K562 (cell line): ENCODE measurements around the gene PLXNA3. TPM values are rescaled to one million over a fixed set of nuclear protein-coding genes. Genes with fewer than 3 reads are reported as not detected.
A peak's percentile ranks its signal among the peaks of the same experiment; 100 is the strongest.

ENCODE experiments used
- CXXC5 ChIP-seq: fragments of 250-450 bp; sonication (Bioruptor Pico); IDR thresholded peaks from 2 replicates; pipeline ENCODE4 v1.8.0; 2022; ENCODE audit warnings: inconsistent platforms, mild to moderate bottlenecking, moderate library complexity
- HNRNPH1 ChIP-seq: fragments of 200-400 bp; formaldehyde crosslinking; optimal IDR thresholded peaks from 2 replicates; pipeline ENCODE3; 2017; ENCODE audit warnings: low read depth, mild to moderate bottlenecking, low read length, moderate library complexity
- NR4A1 ChIP-seq, 2 experiments: fragments of 250-450 bp in 1 of 2; fragments of 450-650 bp in 1 of 2; sonication (Bioruptor Pico) in 1 of 2; IDR thresholded peaks; 2 replicates each; pipeline versions ENCODE4 v1.4.0 to v1.6.1; 2016 to 2020; ENCODE audit warnings: mild to moderate bottlenecking in 2 of 2, missing compliant biosample characterization in 1 of 2, missing genetic modification characterization in 1 of 2, moderate library complexity in 1 of 2
- POLR2A ChIP-seq: fragments of 450-650 bp; conservative IDR thresholded peaks from 2 replicates; pipeline ENCODE4 v1.6.1; 2016
- PRMT5 ChIP-seq: sonication (generic); formaldehyde crosslinking; IDR thresholded peaks from 2 replicates; pipeline ENCODE4 v1.5.0; 2020; ENCODE audit warnings: missing genetic modification reagents
- RAD51 ChIP-seq: fragments of 450-650 bp; IDR thresholded peaks from 2 replicates; pipeline ENCODE4 v1.7.1; 2016; ENCODE audit warnings: low read depth, mild to moderate bottlenecking, borderline replicate concordance
- RBM15 ChIP-seq: fragments of 200-400 bp; formaldehyde crosslinking; IDR thresholded peaks from 2 replicates; pipeline ENCODE4 v1.6.1; 2018; ENCODE audit warnings: mild to moderate bottlenecking, low read length, moderate library complexity; ENCODE audit not compliant: insufficient read depth
- RFX5 ChIP-seq: IDR thresholded peaks from 2 replicates; pipeline ENCODE4 v1.6.1; 2011; ENCODE audit warnings: low read depth, mild to moderate bottlenecking, improper control_type of control experiment, low read length
- TRIM24 ChIP-seq, 2 experiments: fragments of 450-650 bp; IDR thresholded peaks; 2 replicates each; pipeline ENCODE4 v1.6.1; 2016
- polyA plus RNA-seq, 8 experiments: library from polyadenylated mRNA; depleted of rRNA in 4 of 8; stranded (reverse) in 5 of 8; unstranded in 3 of 8; fragments of >200 nt; fragmentation: Nextera tagmentation in 2 of 8; fragmentation: Illumina TruSeq in 1 of 8; extraction: Ambion mirVana in 2 of 8; extraction: Trizol in 1 of 8; gene quantifications; 2 replicates each; pipeline versions ENCODE4 v1.2.1 to v1.2.3, GENCODE V29; 2011 to 2014; ENCODE audit warnings: inconsistent platforms in 1 of 8, missing spikeins in 1 of 8
- total RNA-seq, 7 experiments: library from RNA; depleted of rRNA in 6 of 7; stranded (reverse); fragments of >200 nt in 6 of 7; fragmentation: Illumina TruSeq in 2 of 7; extraction: Trizol in 2 of 7; gene quantifications; 2 replicates each; pipeline versions ENCODE4 v1.2.1 to v1.2.3, GENCODE V29; 2011 to 2021; ENCODE audit warnings: low replicate concordance in 1 of 7
- TF ChIP-seq, protein P1 (sequence below): sonication (generic); formaldehyde crosslinking; IDR thresholded peaks from 2 replicates; pipeline ENCODE4 v1.8.0; 2023; ENCODE audit warnings: missing genetic modification reagents, mild to moderate bottlenecking, borderline replicate concordance
- TF ChIP-seq, protein P2 (sequence below): fragments of 250-450 bp; sonication (Bioruptor Pico); IDR thresholded peaks from 2 replicates; pipeline ENCODE4 v1.5.1; 2021; ENCODE audit warnings: mild to moderate bottlenecking
- TF ChIP-seq, protein P3 (sequence below): fragments of 250-450 bp; sonication (Bioruptor Pico); IDR thresholded peaks from 2 replicates; pipeline ENCODE4 v1.8.0; 2022; ENCODE audit warnings: moderate library complexity, mild to moderate bottlenecking, inconsistent platforms

PLXNA3 gene
- total and polyA plus RNA-seq, 9 of the 15 experiments (the other 6 are each of a cell fraction or from before 2014, with no cell fraction given) = 0.32 to 47.8 (median 7.5) TPM

DNA sequence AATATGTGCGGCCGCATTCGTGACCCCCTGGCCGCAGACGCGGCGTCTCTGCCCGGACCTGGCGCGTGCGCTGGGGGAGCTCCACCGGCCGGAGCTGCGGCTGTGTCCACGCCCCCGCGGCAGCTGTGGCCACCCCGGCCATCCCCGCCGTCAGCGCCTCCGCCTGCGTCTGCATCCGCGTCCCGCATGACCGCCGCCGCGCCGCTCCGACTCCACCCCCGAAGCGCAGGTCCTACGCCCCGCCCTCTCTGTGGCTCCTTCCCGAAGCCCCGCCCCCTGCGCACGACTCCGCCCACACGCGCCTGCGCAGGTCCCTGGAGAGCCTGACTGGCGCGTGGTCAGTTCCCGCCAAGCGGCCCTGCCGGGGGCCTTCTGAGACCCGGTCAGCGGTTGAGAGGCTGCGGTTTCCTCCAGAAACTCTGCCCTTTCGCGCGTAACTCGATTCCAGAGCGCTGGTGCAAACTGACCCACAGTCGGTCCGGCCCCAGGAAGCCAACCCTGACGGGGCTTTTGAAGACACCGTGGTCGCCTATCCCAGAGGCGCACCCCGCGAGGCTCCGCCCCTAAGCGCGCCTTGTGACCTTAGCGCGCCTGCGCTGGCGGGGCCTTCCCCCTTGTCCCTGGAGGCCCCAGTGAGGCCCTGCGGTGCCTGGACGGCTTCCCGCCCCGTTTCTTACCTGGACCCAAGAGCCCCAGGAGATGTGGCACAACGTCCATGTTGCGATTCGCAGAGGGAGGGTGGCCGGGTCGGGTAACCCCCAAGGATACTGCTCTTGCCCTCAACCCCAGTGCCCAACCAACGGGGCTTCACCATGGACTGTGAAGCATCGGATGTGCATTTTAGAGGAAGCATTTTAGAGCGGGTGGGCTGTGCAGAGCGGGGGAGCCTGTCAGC lies 20.9 kb downstream of the PLXNA3 start, which contains the start of gene LAGE3 (continued):
- TF ChIP-seq, protein P1, sequence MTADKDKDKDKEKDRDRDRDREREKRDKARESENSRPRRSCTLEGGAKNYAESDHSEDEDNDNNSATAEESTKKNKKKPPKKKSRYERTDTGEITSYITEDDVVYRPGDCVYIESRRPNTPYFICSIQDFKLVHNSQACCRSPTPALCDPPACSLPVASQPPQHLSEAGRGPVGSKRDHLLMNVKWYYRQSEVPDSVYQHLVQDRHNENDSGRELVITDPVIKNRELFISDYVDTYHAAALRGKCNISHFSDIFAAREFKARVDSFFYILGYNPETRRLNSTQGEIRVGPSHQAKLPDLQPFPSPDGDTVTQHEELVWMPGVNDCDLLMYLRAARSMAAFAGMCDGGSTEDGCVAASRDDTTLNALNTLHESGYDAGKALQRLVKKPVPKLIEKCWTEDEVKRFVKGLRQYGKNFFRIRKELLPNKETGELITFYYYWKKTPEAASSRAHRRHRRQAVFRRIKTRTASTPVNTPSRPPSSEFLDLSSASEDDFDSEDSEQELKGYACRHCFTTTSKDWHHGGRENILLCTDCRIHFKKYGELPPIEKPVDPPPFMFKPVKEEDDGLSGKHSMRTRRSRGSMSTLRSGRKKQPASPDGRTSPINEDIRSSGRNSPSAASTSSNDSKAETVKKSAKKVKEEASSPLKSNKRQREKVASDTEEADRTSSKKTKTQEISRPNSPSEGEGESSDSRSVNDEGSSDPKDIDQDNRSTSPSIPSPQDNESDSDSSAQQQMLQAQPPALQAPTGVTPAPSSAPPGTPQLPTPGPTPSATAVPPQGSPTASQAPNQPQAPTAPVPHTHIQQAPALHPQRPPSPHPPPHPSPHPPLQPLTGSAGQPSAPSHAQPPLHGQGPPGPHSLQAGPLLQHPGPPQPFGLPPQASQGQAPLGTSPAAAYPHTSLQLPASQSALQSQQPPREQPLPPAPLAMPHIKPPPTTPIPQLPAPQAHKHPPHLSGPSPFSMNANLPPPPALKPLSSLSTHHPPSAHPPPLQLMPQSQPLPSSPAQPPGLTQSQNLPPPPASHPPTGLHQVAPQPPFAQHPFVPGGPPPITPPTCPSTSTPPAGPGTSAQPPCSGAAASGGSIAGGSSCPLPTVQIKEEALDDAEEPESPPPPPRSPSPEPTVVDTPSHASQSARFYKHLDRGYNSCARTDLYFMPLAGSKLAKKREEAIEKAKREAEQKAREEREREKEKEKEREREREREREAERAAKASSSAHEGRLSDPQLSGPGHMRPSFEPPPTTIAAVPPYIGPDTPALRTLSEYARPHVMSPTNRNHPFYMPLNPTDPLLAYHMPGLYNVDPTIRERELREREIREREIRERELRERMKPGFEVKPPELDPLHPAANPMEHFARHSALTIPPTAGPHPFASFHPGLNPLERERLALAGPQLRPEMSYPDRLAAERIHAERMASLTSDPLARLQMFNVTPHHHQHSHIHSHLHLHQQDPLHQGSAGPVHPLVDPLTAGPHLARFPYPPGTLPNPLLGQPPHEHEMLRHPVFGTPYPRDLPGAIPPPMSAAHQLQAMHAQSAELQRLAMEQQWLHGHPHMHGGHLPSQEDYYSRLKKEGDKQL (CRISPR knock-in tag) = no peak
- no peak for TF ChIP-seq HNRNPH1
- no peak for TF ChIP-seq PRMT5 (CRISPR knock-in tag)
- TF ChIP-seq RAD51 = peak; percentile 26; the same call in 1 of the 2 replicates
- no peak for TF ChIP-seq RBM15
- TF ChIP-seq, protein P2, sequence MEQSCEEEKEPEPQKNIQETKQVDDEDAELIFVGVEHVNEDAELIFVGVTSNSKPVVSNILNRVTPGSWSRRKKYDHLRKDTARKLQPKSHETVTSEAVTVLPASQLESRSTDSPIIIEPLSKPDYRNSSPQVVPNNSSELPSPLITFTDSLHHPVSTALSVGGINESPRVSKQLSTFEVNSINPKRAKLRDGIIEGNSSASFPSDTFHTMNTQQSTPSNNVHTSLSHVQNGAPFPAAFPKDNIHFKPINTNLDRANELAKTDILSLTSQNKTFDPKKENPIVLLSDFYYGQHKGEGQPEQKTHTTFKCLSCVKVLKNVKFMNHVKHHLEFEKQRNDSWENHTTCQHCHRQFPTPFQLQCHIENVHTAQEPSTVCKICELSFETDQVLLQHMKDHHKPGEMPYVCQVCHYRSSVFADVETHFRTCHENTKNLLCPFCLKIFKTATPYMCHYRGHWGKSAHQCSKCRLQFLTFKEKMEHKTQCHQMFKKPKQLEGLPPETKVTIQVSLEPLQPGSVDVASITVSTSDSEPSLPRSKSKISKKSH = no peak
- TF ChIP-seq POLR2A = peak; percentile 75
- TF ChIP-seq, protein P3, sequence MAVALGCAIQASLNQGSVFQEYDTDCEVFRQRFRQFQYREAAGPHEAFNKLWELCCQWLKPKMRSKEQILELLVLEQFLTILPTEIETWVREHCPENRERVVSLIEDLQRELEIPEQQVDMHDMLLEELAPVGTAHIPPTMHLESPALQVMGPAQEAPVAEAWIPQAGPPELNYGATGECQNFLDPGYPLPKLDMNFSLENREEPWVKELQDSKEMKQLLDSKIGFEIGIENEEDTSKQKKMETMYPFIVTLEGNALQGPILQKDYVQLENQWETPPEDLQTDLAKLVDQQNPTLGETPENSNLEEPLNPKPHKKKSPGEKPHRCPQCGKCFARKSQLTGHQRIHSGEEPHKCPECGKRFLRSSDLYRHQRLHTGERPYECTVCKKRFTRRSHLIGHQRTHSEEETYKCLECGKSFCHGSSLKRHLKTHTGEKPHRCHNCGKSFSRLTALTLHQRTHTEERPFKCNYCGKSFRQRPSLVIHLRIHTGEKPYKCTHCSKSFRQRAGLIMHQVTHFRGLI (CRISPR knock-in tag) = no peak
- peak; percentile 90 for TF ChIP-seq CXXC5 (CRISPR knock-in tag)
- no peak for TF ChIP-seq TRIM24 (IDR thresholded peaks at IDR 0.05)
- TF ChIP-seq RFX5 = no peak
- no peak for TF ChIP-seq NR4A1 (CRISPR knock-in tag; IDR thresholded peaks at IDR 0.05)
- TF ChIP-seq NR4A1 (tag; IDR thresholded peaks at IDR 0.05) = peak; percentile 38; the same call in 1 of the 2 replicates
